Measurements from ENCODE around the gene DYNC1I2.

DYNC1I2 gene

GRCh38 chr2:171687287-171688128 lies at the start of gene DYNC1I2:
DYNC1I2 (plus strand) TSS chr2:171687469; CDS start chr2:171690156, 2,687 bp downstream.
- TF ChIP-seq EZH2 (IDR thresholded peaks at IDR 0.05; ENCODE audit: borderline replicate concordance, low read depth, low read length, severe bottlenecking) (no peak), CTCF (IDR thresholded peaks at IDR 0.05; ENCODE audit: borderline replicate concordance, extremely low read depth, low read length, poor library complexity, severe bottlenecking) (no peak)
- peaks cover 25% of the 10 kb centered on the region for H3K79me2 ChIP-seq (ENCODE audit: insufficient read depth, low read length)
- peak within 1 kb of the TSS; percentile 72 for H2AFZ ChIP-seq (ENCODE audit: low read depth, low read length)
- DNase-seq = peak; percentile 84
- no peaks in the 10 kb centered on the region for H3K9me3 ChIP-seq (ENCODE audit: insufficient read depth, low read length, severe bottlenecking)
- H3K27ac ChIP-seq (ENCODE audit: low read length) = peak within 1 kb of the TSS; percentile 58
- peaks cover 26% of the 10 kb centered on the region; the same call in 1 of the 2 replicates for H3K4me1 ChIP-seq (ENCODE audit: insufficient read depth, low read length)
- H3K27me3 ChIP-seq (ENCODE audit: insufficient read depth, low read length, poor library complexity) = peaks cover 21% of the 10 kb centered on the region
- H3K4me3 ChIP-seq (ENCODE audit: low read depth in 1 of 2, low read length in 2 of 2) = peak within 1 kb of the TSS; percentile 34 to 68
- H3K36me3 ChIP-seq (ENCODE audit: insufficient read depth, low read length) = peaks cover 9% of the 10 kb centered on the region
- peak; percentile 92 for ATAC-seq (ENCODE audit: insufficient read depth, low read depth)
- H4K20me1 ChIP-seq (ENCODE audit: insufficient read depth, low read length) = no peaks in the 10 kb centered on the region
- H3K4me2 ChIP-seq (ENCODE audit: insufficient read depth, low read length) = peak within 1 kb of the TSS; percentile 67
- H3K9ac ChIP-seq (ENCODE audit: low read depth, low read length) = peak within 1 kb of the TSS; percentile 61

GRCh38 chr2:171651667-171652415 lies 35.4 kb upstream of the DYNC1I2 start:
- Histone ChIP-seq H3K36me3 (ENCODE audit: insufficient read depth, low read length) (no peaks in the 10 kb centered on the region), H3K4me2 (ENCODE audit: insufficient read depth, low read length) (no peak overlapping the region), H3K79me2 (ENCODE audit: insufficient read depth, low read length) (no peaks in the 10 kb centered on the region), H3K4me1 (ENCODE audit: insufficient read depth, low read length) (no peaks in the 10 kb centered on the region), H3K27ac (ENCODE audit: low read length) (no peak overlapping the region), H3K9me3 (ENCODE audit: insufficient read depth, low read length, severe bottlenecking) (peaks cover 2% of the 10 kb centered on the region), H2AFZ (ENCODE audit: low read depth, low read length) (no peak overlapping the region), H3K27me3 (ENCODE audit: insufficient read depth, low read length, poor library complexity) (peaks cover 5% of the 10 kb centered on the region), H4K20me1 (ENCODE audit: insufficient read depth, low read length) (no peaks in the 10 kb centered on the region), H3K9ac (ENCODE audit: low read depth, low read length) (no peak overlapping the region), H3K4me3 (ENCODE audit: low read depth in 1 of 2, low read length in 2 of 2) (no peak overlapping the region)
- no peak for TF ChIP-seq CTCF (IDR thresholded peaks at IDR 0.05; ENCODE audit: borderline replicate concordance, extremely low read depth, low read length, poor library complexity, severe bottlenecking)
- TF ChIP-seq EZH2 (IDR thresholded peaks at IDR 0.05; ENCODE audit: borderline replicate concordance, low read depth, low read length, severe bottlenecking) = no peak
- DNase-seq (no peak), ATAC-seq (ENCODE audit: insufficient read depth, low read depth) (no peak)

- H3K4me2 ChIP-seq (ENCODE audit: insufficient read depth, low read length) = no peak overlapping the region
- H3K4me3 ChIP-seq (ENCODE audit: low read depth in 1 of 2, low read length in 2 of 2) = no peak overlapping the region
- H4K20me1 ChIP-seq (ENCODE audit: insufficient read depth, low read length) = no peaks in the 10 kb centered on the region
- ATAC-seq (ENCODE audit: insufficient read depth, low read depth) = no peak
- H3K27ac ChIP-seq (ENCODE audit: low read length) = no peak overlapping the region
- H2AFZ ChIP-seq (ENCODE audit: low read depth, low read length) = no peak overlapping the region
- H3K9me3 ChIP-seq (ENCODE audit: insufficient read depth, low read length, severe bottlenecking) = peaks cover 2% of the 10 kb centered on the region
- peaks cover 5% of the 10 kb centered on the region for H3K27me3 ChIP-seq (ENCODE audit: insufficient read depth, low read length, poor library complexity)
- no peak for DNase-seq
- no peaks in the 10 kb centered on the region for H3K79me2 ChIP-seq (ENCODE audit: insufficient read depth, low read length)
- no peaks in the 10 kb centered on the region for H3K4me1 ChIP-seq (ENCODE audit: insufficient read depth, low read length)
- no peak for TF ChIP-seq CTCF (IDR thresholded peaks at IDR 0.05; ENCODE audit: borderline replicate concordance, extremely low read depth, low read length, poor library complexity, severe bottlenecking)
- no peak for TF ChIP-seq EZH2 (IDR thresholded peaks at IDR 0.05; ENCODE audit: borderline replicate concordance, low read depth, low read length, severe bottlenecking)
- no peak overlapping the region for H3K9ac ChIP-seq (ENCODE audit: low read depth, low read length)
- H3K36me3 ChIP-seq (ENCODE audit: insufficient read depth, low read length) = no peaks in the 10 kb centered on the region
Observed at GRCh38 chr2:171652416-171652785, 34.9 kb upstream of the DYNC1I2 start.

All from DND-41 (cell line).